Skin of body (tissue), 2 donors: Measurements from ENCODE around the gene SEPTIN5. TPM values are rescaled to one million over a fixed set of nuclear protein-coding genes. Genes with fewer than 3 reads are reported as not detected.

ENCODE experiments used
- DNase-seq: peaks from one replicate; lab custom pipeline; 2025; lab: John Stamatoyannopoulos, UW
- total RNA-seq: library from RNA; depleted of rRNA; stranded (reverse); fragments of >200 nt; gene quantifications from one replicate; pipeline ENCODE4 v1.2.3, GENCODE V29; 2014

SEPTIN5 gene
- total RNA-seq, 1 donor from 2014 or later = 33.7 TPM

DNA sequence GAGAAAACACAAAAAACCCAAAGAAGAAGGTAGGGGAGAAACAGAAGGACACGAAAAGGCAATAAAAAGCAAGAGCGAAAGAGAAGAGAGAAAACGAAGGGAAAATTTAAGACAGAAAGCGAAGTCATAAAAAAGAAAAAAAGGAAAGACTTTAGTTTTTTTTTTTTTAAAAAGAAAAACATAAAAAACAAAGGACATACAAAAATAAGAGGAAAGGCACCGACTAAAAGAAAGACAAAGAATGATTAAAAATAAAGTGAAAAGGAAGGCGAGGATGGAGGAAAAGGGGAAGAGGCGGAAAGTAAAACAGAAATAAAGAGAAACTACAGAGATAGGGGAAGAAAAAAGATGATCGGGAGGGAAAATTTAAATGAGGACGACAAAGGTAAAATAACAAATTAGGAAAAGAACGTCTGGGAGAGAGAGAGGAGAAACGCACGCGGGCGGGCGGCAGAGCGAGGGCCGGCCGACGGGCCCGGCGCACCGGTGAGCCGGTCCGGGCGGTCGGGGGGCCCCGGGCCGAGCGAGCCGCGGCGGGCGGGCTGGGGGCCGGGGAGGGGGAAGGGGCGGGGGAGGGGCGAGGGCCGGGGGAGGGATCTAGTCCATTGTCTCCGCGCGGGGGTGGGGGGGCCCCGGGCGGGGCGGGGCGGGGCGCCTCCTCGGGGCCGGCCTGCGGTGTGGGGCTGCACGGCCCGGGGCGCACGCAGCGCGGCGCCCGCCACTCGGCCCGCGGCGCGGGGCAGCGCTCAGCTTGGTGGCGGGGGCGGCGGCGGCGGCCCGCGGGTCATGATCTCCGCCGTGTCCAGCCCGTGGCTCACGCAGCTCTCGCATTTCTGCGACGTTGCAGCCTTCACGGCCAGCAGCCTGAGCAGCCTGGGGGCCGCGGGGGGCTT, 46.0 kb downstream of the SEPTIN5 start, which contains the start of gene TBX1:
TSS of gene TBX1 (plus strand) at position 721 of the 893 bp plus-strand sequence. CDS start at position 787, 66 bp downstream.
- DNase-seq = no peak

GRCh38 chr22:19760951-19761724, 46.8 kb downstream of the SEPTIN5 start:
- DNase-seq = no peak

- DNase-seq = no peak
Measured at GRCh38 chr22:19761725-19762567, 47.6 kb downstream of the SEPTIN5 start.

GRCh38 chr22:19762568-19763457, 48.5 kb downstream of the SEPTIN5 start:
- DNase-seq = no peak

DNA sequence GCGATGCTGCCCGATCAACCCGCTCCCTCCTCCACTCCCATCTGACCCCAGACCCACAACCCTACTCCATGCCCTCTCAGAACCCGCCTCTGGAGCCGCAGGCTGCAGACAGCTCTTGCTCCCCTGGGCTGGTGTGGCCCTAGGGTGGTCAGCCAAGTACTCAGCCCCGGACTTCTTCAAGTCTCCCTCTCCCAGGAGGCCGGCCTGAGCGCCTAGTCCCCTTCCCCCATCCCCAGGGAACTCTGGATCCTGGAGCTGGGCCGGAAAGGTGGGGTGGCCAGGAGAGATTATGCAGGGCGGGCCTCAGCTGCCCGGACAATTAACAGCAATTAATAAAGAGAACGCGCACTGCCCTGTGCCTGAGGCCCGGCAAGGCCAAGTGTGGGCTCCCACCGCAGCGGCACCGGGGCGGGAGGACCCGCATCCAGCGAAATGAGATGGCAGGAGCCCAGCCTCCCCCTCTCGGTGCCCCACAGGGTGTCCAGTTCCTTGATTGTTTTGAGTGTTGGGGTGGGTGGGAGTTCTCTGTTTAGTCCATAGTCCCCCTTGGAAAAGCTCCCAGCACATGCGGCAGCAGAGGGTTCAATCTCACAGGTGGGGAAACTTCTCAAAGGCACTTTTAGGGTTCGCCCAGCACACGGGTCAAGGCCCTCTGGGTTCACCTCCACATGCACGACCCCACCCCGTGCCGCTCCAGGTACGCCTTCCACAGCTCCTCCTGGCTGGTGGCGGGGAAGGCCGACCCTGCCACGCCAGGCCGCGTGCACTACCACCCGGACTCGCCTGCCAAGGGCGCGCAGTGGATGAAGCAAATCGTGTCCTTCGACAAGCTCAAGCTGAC, 49.4 kb downstream of the SEPTIN5 start:
- DNase-seq = no peak

- no peak for DNase-seq
Measured at GRCh38 chr22:19764299-19764593, 49.9 kb downstream of the SEPTIN5 start.

- no peak for DNase-seq
Measured at GRCh38 chr22:19764636-19765476, 50.6 kb downstream of the SEPTIN5 start.

DNA sequence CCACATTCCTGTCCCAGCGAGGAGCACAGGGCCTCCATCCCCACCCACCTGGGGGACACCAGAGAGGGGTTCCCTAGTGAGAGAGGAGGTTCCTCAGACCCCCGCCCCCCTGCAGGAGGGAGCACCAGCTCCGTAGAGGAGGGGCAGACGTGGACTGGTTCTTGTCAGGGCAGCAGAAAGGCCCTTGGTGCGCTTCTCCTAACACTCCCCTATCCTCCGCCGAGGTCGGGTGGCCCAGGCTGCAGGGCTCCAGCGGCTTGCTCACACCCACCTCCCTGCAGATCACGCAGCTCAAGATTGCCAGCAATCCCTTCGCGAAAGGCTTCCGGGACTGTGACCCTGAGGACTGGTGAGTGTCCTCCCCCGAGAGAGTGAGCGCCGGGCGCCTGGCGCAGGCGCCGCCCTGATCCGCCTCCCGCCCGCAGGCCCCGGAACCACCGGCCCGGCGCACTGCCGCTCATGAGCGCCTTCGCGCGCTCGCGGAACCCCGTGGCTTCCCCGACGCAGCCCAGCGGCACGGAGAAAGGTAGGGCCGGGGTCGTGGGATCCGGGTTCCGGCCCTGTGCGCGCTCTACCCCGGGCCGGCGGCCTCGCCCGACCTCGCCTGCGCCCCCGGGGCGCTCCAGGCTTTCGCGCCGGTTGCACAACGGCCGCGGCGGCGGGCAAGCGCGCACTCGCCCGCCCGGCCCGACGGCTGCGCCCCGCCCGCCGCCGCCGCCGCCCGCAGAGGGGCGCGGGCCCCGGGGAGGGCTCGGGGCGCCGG, 51.4 kb downstream of the SEPTIN5 start:
- DNase-seq = no peak

GRCh38 chr22:19766240-19766510, 51.9 kb downstream of the SEPTIN5 start:
- no peak for DNase-seq

GRCh38 chr22:19766511-19767426, 52.5 kb downstream of the SEPTIN5 start:
- DNase-seq = no peak

DNA sequence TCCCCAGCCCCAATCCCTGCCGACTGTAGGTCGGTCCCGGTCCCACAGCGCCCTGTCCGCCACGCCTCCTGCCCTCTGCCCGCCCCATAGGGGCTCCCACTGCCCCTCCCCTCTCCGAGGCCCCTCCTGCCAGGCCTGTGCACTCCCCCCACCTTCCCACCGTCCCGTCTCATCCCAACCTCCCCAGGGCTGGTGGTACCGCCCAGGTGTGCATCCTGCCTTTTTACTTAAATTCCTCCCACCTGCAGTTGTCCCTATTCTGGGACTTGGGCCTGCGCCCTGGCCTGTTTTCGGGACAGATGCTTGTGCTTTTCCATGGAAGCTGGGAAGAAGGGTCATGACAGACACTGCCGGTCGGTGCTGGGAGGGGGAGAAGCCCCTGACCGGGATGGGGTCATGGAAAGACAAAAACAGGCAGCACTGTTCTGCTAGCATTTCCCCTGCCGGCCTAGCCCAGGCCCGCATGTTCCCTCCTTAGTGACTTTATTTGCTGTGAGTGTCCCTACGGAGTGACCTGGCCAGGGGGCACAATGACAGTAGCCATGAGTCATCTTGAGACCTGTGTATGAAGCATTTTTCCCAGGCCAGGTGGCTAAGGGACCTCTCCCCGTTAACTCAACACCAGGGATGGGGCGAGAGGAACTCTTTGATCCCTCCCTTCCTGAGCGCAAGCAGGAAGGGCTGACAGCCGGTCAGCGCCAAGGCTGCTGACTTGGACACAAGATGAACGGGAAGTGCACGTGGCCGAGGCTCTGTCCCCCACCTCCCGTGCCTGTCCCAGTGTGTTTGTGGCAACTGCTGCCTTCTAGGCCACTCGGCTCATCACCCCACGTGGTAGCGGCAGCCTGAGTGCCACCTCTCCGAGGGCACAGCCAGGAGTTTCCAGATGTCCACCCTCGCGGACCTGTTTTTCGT, 53.4 kb downstream of the SEPTIN5 start:
- no peak for DNase-seq

DNA sequence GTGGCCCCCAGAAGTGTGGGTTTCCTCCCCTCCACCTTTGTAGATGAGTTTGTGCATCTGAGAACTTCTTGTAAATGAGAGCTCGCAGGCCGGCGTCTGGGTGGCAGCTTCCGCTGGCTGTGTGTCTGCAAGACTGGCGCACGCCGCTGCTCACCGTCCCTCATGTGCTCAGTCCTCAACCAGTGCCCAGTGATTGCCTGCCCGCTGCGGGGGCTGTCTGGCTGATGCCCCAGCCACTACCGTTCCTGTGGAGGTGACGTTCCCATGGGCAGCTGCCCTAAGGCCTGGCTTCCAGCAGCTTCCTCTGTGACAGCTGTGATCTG, 55.1 kb downstream of the SEPTIN5 start:
- no peak for DNase-seq

DNA sequence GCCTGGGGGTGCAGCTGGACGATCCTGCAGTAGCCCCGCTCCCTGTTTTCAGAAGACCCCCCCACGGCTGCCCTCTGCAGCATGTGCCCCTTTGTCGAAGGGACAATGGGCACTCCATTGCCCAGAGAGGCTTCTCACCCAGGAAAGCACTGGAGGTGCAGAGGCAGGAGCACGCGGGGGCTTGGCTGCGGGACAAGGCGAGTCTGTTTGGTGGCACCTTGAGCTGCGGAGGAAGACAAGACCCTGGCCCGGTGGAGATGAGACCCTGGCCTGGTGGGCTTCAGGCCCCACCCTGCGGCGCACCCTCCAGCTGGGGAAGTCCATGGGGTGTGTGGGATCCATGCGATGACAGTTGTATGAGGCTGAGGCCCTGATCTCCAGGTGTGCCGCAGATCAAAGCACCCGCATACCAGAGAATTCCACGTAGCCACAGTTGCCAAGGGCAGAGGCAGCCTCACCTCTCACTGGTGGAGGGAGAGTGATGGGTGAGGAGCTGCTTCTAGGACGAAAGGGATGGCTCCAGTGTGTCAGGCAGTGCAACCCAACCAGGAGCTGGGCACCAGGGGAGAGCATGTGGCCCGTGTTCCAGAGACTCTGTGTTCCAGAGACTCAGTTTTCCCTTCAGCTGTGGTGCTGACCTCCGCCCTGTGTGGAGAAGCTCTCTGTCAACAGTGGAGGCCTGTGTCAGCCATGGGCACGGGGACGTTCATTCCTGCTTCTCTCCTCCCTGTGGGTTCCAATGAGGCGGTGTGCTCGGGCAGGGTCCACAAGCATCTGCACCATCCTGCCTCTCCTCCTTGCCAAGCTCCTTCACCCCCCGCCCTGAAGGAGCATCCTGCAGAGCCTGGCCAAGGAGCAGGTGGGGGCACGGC, 56.3 kb downstream of the SEPTIN5 start:
- no peak for DNase-seq

DNA sequence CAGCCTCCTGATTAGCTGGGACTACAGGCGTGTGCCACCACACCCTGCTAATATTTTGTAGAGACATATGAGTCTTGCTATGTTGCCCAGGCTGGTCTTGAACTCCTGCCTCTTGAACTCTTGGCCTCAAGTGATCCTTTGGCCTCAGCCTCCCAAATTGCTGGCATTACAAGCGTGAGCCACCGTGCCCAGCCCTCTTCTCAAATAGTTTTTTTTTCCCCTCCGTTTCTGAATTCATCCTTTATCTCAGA, 58.0 kb downstream of the SEPTIN5 start:
- DNase-seq = no peak
